Natural killer cell (primary cell): ENCODE results near the gene WDR77. TPM values are rescaled to one million over a fixed set of nuclear protein-coding genes. Genes with fewer than 3 reads are reported as not detected.

Experiments
- ATAC-seq, 3 donors: fragments of 150-1000 bp in 2 of 3; fragments of 200-7000 bp in 1 of 3; cut with Tn5 transposase; 1 replicate in 1 of 3; 2 replicates in 2 of 3; pipeline ENCODE4 v1.10.0; 2021; ENCODE audit warnings: mild to moderate bottlenecking in 2 of 3, moderate library complexity in 2 of 3
- DNase-seq, 2 donors: peaks; one replicate each; pipeline versions ENCODE4 v3.0.0 to v3.0.0-alpha.2; 2013 to 2021; ENCODE audit warnings: mixed read lengths in 1 of 2
- H3K27ac ChIP-seq: one replicate; pipeline ENCODE4 v1.5.1; 2013; ENCODE audit warnings: mild to moderate bottlenecking, low read length
- H3K27me3 ChIP-seq: one replicate; pipeline ENCODE4 v1.6.1; 2013; ENCODE audit warnings: low read length; ENCODE audit not compliant: control insufficient read depth, insufficient read depth
- H3K36me3 ChIP-seq: one replicate; pipeline ENCODE4 v1.6.1; 2013; ENCODE audit warnings: low read length; ENCODE audit not compliant: control insufficient read depth, insufficient read depth
- H3K4me1 ChIP-seq: one replicate; pipeline ENCODE4 v1.6.1; 2013; ENCODE audit warnings: low read length; ENCODE audit not compliant: control insufficient read depth, insufficient read depth
- H3K4me3 ChIP-seq: one replicate; pipeline ENCODE4 v1.5.1; 2013; ENCODE audit warnings: low read length
- H3K9me3 ChIP-seq: one replicate; pipeline ENCODE4 v1.6.1; 2013; ENCODE audit warnings: low read length; ENCODE audit not compliant: control insufficient read depth, insufficient read depth
- H3K27ac Mint-ChIP-seq, 2 donors: one replicate each; pipeline ENCODE4 v1.8.0; 2022; ENCODE audit warnings: mild to moderate bottlenecking in 2 of 2, mixed read lengths in 2 of 2, moderate library complexity in 1 of 2
- H3K27me3 Mint-ChIP-seq, 2 donors: one replicate each; pipeline ENCODE4 v1.8.0; 2022; ENCODE audit warnings: low read depth in 2 of 2, mixed read lengths in 2 of 2
- H3K36me3 Mint-ChIP-seq: one replicate; pipeline ENCODE4 v1.8.0; 2022; ENCODE audit warnings: mixed read lengths
- H3K4me1 Mint-ChIP-seq, 2 donors: one replicate each; pipeline ENCODE4 v1.8.0; 2022; ENCODE audit warnings: mixed read lengths in 2 of 2
- H3K4me3 Mint-ChIP-seq: one replicate; pipeline ENCODE4 v1.8.0; 2022; ENCODE audit warnings: mild to moderate bottlenecking, moderate library complexity, mixed read lengths
- H3K9me3 Mint-ChIP-seq, 2 donors: one replicate each; pipeline ENCODE4 v1.8.0; 2022; ENCODE audit warnings: mixed read lengths in 2 of 2
- WGBS: methylation state at CpG from one replicate; pipeline ENCODE4 v1.1.7; 2013; ENCODE audit warnings: missing lambda C conversion rate; ENCODE audit not compliant: insufficient coverage; 5-methylcytosine and 5-hydroxymethylcytosine counted together
- intact Hi-C: fragments of 100-400 bp; cut with micrococcal nuclease; formaldehyde crosslinking; loops from one replicate; pipeline ENCODE4 v1.14.2; 2022
- total RNA-seq, 4 donors: library from RNA; stranded (reverse); fragments of 120-200 nt in 1 of 4; gene quantifications; one replicate each; pipeline versions ENCODE4 v1.2.3 to v1.2.4, GENCODE V29; 2013 to 2022
- TF ChIP-seq, protein P1 (sequence below): fragments of 200-600 bp; IDR thresholded peaks from one replicate; pipeline ENCODE4 v1.8.0; 2022; ENCODE audit warnings: antibody characterized with exemption

Gene WDR77
- total RNA-seq, 3 donors from 2014 or later (not counting 1 experiment from before 2014, with no cell fraction given) = 15.5 to 20.8 (median 17.8) TPM

DNA sequence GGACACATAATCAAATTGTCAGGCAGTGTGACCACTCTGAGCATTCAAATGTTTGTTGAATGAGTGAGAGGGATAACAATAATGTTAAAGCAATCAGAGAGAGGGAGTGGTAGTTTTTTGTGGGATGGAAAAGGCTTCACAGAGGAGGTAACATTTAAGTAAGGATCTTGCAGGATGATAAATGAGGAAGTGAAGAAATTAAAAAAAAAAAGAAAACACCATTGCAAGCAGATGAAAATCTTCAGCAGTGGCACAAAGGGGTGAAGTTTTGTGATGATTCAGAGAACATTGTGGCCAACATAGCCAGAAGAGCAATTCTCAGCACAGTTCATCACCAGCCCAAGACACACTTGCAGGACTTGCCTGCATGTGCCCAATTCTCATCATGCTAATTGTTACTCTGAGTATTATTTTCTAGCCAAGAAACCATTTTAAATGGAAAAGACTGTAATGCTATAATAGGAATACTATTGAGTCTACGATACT lies 56.6 kb downstream of the WDR77 start:
- Mint-ChIP-seq H3K36me3 (no peaks in the 10 kb centered on the region), H3K4me3 (no peak overlapping the region), H3K9me3 (no peaks in the 10 kb centered on the region), H3K27ac (no peak overlapping the region), H3K4me1 (peaks cover 0 to 6% of the 10 kb centered on the region in 2 donors), H3K27me3 (peaks cover 22 to 24% of the 10 kb centered on the region in 2 donors)
- no peak overlapping the region for H3K27ac ChIP-seq
- H3K36me3 ChIP-seq = no peaks in the 10 kb centered on the region
- ATAC-seq = no peak
- H3K9me3 ChIP-seq = no peaks in the 10 kb centered on the region
- no peaks in the 10 kb centered on the region for H3K4me1 ChIP-seq
- intact Hi-C loops = no loop called here
- no CpG with 5 or more reads among the region's 1 CpG for WGBS
- DNase-seq = no peak
- H3K27me3 ChIP-seq = peaks cover 2% of the 10 kb centered on the region
- TF ChIP-seq, protein P1, sequence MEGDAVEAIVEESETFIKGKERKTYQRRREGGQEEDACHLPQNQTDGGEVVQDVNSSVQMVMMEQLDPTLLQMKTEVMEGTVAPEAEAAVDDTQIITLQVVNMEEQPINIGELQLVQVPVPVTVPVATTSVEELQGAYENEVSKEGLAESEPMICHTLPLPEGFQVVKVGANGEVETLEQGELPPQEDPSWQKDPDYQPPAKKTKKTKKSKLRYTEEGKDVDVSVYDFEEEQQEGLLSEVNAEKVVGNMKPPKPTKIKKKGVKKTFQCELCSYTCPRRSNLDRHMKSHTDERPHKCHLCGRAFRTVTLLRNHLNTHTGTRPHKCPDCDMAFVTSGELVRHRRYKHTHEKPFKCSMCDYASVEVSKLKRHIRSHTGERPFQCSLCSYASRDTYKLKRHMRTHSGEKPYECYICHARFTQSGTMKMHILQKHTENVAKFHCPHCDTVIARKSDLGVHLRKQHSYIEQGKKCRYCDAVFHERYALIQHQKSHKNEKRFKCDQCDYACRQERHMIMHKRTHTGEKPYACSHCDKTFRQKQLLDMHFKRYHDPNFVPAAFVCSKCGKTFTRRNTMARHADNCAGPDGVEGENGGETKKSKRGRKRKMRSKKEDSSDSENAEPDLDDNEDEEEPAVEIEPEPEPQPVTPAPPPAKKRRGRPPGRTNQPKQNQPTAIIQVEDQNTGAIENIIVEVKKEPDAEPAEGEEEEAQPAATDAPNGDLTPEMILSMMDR = no peak
- H3K4me3 ChIP-seq = no peak overlapping the region

DNA sequence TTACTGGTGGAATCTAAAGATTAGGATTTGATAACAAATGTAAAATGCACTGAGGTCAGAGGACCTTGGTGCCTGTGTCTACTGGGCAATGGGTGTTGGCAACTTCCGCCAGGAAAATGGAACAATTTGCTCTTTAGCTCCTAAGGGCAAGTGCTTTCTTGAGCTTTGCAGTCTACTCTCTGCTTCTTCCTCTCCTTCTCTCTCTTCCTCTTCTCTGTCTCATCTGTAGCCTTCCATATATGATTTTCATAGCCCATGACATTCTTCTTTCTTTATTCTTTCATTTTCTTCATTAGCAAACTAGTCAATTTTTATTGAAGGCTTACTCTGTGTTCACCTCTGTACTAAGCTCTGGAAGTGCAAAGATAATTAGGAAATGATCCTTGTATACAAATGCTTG lies 57.0 kb downstream of the WDR77 start:
- Histone ChIP-seq H3K27me3 (peaks cover 2% of the 10 kb centered on the region), H3K9me3 (no peaks in the 10 kb centered on the region), H3K4me3 (no peak overlapping the region), H3K36me3 (no peaks in the 10 kb centered on the region), H3K27ac (no peak overlapping the region), H3K4me1 (no peaks in the 10 kb centered on the region)
- Mint-ChIP-seq H3K27ac (no peak overlapping the region), H3K4me1 (peaks cover 0 to 6% of the 10 kb centered on the region in 2 donors), H3K27me3 (peaks cover 22 to 26% of the 10 kb centered on the region in 2 donors), H3K9me3 (no peaks in the 10 kb centered on the region), H3K36me3 (no peaks in the 10 kb centered on the region), H3K4me3 (no peak overlapping the region)
- no peak for ATAC-seq
- intact Hi-C loops = no loop called here
- no peak for DNase-seq
- 90% methylated on average over 1 of the region's 1 CpG for WGBS
- TF ChIP-seq, protein P1 = no peak

Other genes starting within 250 kb of the WDR77 start
- 100 to 1,000 TPM; 203 to 297 (median 203) TPM for gene DENND2D, start 248.6 kb downstream of the WDR77 start, total RNA-seq
- gene CHI3L2, start 221.5 kb downstream of the WDR77 start, total RNA-seq = 10 to 100 TPM; 13.5 to 21.1 (median 17.0) TPM
- gene CHIA, start 158.4 kb downstream of the WDR77 start, total RNA-seq = not detected
- gene OVGP1, start 21.5 kb downstream of the WDR77 start, total RNA-seq = 1 to 10 TPM; 2.1 to 5.2 (median 4.1) TPM
- gene ATP5PB, start 208 bp upstream of the WDR77 start, total RNA-seq = 100 to 1,000 TPM; 105 to 115 (median 105) TPM
- gene C1orf162, start 24.7 kb upstream of the WDR77 start, total RNA-seq = 100 to 1,000 TPM in 2 of 3 donors, 10 to 100 TPM in 1; 85.2 to 147 (median 106) TPM
- under 1 TPM in 1 of 3 donors, not detected in 2; 0.40 TPM for gene ADORA3, start 54.4 kb upstream of the WDR77 start, total RNA-seq
- 1 to 10 TPM in 1 of 3 donors, not detected in 2; 1.0 TPM for gene TMIGD3, start 54.4 kb upstream of the WDR77 start, total RNA-seq
- 100 to 1,000 TPM in 2 of 3 donors, 10 to 100 TPM in 1; 83.7 to 112 (median 104) TPM for gene RAP1A, start 170.5 kb upstream of the WDR77 start, total RNA-seq